HUDEP-2 (cell line): Measurements from ENCODE around the gene ZNF691.

Experiments
- DNase-seq, 76 experiments: peaks; one replicate each; lab custom pipeline; 2025; ENCODE audit not compliant: unreplicated experiment in 76 of 76; lab: John Stamatoyannopoulos, UW

Gene ZNF691

DNA sequence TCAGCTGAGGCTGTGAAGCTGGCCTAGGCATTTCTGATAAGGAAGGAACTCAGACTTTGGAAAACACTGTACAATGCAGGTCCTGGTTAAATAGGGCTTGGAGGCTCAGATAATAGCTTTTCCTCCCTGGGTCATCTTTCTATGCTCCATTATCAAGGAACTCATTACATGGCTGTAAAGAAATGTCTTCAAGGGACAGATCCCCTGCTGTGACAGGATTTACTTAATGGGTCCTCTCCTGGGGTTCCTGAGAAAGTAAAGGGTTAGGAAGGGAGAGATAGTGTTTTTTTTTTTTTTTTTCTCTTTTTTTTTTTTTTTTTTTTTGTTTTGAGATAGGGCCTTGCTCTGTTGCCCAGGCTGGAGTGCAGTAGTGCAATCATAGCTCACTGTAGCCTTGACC lies 15.1 kb upstream of the ZNF691 start:
- no peak for DNase-seq

DNA sequence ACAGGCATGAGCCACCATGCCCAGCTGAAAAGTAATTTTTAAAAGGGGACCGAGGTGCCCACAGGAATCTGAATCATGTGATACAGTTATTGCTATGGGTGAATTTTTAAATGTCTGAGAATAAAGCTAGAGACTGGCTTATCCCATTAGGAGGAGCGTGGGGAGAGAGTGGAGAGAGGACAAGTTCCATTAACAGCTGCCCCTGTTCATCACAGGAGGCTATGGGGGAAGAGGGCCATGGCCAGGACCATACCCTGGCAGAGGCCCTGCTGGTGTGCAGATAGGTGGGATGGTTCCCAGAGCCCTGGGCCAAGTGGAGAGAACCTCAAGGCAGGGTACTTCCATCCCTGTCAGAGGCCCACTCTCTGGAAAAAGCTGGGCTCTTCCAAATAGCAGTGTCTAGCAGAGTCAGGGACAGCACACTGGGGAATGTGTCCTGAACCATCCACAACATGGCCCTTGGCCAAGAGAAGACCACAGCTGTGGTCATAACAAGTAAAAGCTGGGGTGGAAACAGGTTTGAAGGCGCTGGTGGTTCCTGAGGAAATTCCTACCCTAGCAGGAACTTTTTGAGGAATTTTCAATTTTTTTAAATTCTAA lies 13.7 kb upstream of the ZNF691 start:
- no peak for DNase-seq

DNA sequence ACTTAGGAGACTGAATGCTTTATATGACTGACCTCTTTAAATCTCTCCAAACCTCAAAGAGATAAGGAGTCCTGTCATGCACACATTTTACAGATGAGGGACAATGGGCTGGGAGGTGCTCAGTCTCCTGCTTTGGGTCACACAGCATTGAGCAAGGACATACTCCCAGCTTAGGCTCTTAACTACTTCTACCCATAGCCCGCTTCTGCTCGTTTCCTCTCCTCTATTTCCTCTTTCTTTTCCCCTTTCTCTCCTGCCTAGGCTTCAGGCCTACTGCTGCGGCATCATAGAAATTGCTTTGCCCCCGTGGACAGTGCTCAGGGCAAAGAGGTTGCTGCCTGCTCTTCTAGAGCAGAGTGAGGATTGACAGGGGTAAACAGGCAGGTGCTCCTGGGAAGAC lies 12.4 kb upstream of the ZNF691 start:
- DNase-seq: no peak

DNA sequence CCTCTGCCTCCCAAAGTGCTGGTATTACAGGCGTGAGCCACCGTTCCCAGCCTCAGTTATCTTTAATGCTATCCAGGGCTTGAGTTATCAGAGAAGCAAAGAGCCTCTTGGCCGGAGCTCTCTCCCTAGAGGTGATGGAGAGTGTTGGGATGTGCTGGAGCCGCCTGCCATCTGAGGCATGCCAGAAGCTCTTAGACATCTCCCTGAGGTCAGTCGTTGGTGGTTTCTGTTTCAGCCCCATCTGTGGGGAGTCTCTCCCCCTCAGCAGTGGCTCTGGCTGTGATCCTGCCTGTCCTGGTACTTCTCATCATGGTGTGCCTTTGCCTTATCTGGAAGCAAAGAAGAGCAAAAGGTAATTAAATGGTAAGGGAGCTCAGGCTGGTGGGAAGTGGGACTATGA lies 11.6 kb upstream of the ZNF691 start:
- DNase-seq: no peak

DNA sequence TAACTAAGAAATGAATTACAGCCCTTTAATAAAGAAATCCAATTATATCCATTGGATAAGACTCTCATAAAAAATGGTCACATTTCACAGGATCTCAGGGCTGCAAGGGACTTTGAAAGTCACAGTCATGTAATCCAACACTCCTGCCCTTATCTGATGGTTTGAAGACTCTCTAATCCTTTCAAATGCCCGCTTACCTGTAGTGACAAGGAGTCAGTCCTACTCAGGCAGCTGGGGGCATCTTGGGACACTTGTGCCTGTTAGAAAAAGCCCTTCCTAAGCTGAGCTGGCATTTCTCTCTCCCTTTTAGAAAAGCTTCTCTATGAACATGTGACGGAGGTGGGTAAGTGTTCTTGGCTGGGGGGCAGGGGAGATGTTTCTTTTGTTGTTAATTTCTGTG lies 11.0 kb upstream of the ZNF691 start:
- DNase-seq: no peak

DNA sequence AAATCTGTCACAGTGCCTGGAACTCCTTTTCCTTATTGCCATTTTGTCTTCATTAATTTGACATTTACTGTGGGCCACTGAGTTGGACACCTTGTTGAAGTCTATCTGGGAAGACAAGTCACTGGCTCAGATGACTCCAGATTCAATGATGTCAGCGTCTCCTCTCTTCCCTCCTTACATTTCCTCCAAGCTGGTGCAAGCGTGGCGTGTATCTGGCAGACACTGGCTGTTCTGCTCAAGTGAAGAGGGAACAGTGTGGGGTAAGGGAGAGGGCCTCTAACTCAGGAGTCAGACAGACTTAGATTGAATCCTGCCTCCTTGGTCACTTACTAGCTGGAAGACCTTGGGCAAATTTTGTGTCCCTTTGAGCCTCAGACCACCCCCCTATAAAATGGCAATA lies 8.7 kb upstream of the ZNF691 start:
- DNase-seq: no peak

DNA sequence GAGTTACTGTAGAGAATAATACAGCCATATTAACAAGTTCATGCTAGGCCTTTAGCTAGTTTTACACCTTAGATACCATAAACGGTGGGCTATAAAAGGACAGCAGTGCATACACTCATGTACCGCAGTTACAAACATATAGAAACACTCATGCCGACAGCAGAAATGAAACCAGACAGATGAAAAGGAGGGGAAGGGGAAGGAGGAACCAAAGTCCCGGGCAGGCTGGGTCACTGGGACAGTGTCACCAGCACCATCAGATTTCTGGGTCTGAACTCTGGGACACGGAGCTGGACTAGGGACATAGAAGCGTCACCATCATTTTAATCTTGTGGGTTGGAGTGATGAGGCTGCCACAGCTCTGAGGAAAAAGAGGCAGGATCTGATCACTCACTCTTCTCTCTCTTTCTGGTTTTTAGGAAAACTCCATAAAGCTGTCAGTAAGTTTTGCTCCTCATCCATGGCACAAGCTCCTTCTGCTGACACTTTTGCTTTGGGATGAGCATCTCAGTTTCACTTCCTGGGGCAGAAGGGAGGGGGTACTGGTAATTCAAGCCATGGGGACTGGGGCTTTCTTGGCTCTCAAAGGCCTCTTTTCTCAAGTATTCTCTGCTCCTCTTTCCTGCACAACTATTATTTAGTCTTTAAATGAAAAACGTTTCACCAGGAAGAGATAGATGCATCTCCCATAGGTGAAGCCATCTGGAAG lies 7.8 kb upstream of the ZNF691 start:
- no peak for DNase-seq

DNA sequence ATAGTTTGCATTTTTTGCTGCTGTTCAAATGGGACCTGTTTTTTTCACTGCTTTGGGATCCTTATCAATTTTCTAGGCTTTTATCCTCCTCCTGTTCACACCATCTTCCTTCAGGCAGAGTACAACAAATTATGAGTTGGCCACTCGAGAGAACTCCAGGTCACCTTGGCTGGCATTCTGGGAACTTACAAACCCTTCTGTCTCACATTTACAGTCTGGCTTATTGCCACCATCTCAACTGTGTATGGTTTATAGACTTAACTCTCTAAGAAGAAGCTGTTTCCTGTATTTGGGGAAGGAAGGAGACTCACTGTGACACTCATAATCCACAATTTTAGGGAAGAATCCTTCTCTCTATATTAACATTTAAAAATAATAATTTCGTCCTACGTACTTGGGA lies 5.4 kb upstream of the ZNF691 start:
- no peak for DNase-seq

DNA sequence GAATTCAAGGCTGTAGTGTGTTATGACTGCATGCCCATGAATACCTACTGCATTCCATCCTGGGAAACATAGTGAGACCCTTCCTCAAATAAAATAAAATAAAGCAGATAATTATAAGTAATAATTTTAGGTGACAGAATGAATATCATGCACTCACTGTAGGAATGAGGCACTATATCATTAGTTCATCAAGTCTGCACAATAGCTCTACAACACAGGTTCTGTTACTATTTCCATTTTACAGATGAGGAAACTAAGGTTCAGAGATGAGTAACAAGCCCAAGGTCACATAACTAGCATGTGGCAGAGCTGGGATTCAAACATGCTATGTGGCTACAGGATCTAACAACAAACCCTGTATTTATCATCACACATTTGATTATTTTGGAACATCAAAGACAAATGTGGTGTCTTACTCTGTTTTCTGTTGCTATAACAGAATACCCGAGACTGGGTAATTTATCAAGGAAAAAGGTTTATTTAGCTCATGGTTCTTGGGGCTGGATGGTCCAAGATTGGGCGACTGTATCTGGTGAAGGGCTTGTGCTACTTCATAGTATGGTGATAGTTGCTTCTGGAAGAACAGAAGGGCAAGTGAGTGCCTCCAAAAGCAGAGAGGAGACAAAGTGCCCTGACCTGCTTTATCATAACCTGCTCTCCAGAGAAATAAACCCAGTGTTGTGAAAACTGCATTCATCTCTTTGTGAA lies 4.8 kb upstream of the ZNF691 start:
- no peak for DNase-seq

DNA sequence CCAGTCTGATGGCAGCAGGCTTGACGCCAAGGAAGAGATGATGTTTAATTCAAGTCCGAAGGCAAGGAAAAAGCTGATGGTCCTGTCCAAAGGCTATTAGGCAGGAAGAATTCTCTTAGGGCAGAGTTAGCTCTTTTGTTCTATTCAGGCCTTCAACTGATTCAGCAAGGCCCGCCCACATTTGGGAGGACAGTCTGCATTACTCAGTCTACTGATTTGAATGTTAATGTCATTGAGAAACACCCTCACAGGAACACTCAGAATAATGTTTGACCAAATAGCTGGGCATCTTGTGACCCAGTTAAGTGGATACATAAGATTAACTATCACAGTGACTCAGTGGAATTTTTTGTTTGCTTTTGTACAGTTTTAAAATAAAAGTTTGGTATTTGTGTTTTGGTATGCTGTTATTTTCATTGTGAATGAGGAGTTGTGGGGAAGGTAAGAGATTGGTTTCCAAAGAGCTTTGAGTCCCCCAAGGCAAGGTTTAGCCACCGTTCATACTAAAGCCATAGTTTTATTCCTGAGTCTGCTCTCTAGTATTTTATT lies 1.7 kb upstream of the ZNF691 start:
- DNase-seq: peak in 17 of 76 experiments; percentile 4 to 29 (median 21)

DNA sequence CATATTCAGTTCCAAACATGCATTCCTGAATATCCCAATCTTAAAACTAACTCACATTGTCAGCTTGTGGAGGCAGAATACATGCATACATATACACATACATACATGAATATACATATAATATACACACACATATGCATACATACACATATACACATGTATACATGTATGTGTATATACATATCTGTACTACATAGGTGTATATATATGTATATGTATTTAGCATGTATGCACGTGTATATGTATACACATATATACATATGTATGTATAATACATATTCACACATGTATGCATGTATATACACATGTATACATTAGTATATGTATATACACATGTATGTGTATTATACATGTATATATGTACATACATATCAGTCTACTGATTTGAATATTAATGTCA lies 1.2 kb upstream of the ZNF691 start:
- peak in 1 of 76 experiments; percentile 27 for DNase-seq

DNA sequence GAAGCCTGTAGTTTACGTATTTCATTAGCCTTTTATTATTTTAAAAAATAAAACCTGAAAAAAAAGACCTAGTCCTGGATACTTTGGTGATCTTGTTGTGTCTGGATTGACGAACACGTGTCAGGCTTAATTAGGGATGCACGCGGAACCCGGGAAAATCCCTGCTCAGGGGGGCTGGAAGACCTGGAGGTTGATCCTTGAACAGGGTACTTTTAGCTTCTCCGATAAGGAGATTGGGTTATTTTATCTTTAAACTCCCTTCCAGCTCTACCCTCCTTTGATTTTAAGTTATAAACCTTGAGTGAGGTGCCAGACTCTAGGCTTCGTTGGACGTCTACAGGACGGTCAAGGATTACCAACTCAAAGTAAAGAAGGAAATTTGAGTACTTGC lies 552 bp upstream of the ZNF691 start:
- no peak for DNase-seq

DNA sequence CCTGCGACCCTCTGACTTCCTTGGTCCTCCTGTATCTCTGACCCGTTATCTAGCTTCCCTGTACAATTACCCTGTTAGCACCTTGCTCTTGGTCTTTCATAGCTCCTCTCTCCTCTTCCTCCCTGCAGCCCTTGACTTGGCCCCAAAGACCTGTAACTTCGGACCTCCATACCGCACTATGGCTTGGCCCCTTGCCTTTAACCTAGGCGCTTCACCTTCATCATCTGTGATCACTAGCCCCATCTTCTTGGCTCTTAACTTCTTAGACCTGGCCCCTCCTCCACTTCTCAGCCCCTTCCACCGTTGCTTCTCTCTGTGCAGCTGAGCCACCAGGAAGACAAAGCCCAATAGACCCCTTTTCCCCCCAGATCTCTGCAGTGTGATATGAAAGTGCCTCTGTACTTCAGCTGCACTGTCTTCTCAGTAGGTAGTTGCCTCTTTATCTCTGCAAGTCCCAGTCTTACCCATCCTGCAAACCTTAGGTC lies 740 bp downstream of the ZNF691 start:
- no peak for DNase-seq

DNA sequence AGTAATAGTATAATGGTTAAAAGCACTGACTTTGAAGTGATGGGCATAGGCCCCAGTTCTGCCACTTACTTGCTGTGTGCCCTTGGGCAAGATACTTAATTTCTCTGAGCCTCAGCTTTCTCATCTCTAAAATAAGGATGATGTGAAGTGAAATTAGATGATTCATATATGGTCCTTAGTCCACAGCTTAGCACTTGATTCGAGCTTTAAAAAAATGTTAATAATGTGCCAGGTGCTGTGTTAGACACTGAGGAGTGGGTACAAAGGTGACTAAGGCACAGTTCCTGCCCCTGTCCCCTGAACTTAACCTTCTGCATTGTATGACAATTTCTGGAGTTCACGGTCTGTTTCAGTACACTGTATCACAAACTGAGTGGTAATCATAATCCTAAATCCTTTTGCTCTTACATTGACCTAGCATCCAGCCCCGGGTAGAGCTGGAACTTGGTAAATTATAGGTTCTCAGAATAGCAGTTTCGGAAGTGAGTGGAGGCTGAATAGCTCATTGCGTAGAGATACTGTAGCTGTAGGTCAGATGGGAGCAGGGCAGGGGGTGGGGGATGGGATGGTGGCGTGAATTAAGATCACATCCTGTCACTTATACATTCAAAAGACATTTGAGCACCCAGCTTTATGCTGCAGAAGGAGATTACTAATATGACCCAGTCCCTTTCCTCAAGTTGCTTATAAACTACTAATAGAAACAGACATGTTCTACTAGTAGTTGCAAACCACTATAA lies 1.5 kb downstream of the ZNF691 start:
- no peak for DNase-seq

DNA sequence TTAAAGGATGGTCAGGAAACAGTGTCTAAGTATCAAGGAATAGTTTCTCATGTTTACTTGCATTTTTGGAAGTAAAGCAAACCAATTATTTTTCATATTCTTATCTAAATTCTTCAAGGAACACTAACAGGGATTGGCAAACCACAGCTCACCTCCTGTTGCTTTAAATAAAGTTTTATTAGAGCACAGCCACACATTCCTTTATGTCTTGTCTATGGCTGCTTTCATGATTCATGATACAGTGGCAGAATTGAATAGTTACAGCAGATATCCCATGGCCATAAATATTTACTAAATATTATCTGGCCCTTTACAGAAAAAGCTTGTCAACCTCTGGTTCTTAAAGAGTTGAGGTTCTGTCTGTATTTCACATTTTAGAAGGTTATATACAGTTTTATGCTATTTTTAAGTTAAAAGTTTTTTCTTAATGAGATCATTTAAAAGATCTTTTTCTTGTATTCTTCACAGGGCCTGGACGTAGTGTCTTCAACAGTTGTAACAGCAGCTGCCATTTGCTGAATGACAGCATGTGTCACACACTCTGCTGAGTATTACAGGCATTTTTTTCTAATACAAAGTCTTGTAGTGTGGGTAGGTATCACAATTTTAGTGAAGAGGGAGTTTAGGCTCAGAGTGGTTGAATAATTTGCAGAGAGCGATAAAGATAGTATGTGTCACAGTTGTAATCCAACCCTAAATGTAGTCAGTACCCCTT lies 2.6 kb downstream of the ZNF691 start:
- DNase-seq: no peak

DNA sequence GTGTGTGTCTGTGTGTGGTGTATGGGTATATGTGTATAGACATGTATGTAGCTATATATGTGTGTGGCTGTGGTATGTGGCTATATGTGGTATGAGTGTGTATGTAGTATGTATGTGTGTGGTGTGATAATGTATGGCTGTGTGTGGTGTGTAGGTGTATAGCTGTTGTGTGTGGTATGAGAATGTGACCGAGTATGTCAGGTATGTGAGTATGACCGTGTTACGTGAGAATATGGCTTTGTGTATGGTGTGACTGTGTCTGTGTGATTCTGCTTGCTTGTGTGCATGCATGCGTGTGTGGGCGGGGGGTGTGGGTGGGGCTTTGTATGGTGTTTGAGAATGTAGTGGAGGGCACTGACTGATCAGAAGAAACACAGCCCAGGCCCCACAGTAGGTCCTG lies 3.5 kb downstream of the ZNF691 start:
- DNase-seq: no peak

DNA sequence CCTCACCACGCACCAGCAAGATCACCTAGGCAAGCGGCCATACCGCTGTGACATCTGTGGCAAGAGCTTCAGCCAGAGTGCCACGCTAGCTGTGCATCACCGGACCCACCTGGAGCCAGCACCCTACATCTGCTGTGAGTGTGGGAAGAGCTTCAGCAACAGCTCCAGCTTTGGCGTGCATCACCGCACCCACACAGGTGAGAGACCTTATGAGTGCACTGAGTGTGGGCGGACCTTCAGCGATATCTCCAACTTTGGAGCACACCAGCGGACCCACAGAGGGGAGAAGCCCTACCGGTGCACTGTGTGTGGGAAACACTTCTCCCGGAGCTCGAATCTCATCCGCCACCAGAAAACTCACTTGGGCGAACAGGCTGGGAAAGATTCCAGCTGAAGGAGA lies 5.0 kb downstream of the ZNF691 start:
- no peak for DNase-seq

DNA sequence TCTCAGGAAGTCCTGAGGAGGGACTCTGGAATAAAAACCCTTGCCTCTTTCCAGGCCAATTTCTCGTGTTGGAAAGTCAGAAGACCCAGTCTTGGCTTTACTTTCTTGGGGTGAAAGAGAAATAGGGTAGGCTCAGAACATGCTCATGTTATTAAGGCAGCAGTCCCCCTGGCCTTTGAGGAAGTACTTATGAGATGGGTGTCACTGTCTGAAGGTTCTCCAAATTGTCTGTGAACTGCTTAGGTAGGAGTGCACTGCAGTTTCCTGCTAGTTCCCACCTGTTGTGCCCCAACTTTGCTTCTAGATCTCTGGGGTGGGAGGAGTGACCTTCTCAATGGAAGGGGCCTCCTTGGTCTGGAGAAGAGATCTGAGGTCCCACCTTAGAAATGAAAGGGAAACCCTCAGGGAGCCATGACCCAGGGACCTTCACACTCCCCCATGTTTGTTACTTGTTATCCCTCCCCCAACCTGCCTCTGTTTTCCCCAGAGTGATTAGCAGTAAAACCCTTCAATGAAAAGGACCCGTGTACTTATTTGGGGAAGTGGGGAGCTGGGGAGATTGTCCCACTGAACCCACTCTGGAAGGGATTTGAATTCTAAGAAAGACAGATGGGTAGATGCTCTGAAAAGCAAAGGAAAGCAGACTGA lies 5.7 kb downstream of the ZNF691 start:
- no peak for DNase-seq

DNA sequence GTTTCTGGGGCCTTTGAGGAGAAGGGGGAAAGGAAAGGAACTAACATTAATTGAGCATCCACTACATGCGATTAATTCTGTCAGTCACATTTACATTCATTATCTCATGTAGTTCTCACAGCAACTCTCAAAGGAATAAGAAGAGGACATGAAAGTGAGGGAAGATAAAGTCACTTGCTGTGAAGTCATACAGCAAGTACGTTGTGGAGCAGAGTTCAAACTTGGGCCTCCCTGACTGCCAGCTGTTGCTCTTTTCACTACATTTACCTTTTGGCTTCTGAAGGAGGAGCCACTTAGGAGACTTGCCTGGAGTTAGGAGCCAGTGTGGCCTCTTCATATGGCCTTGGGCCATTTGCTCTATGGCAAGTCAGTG lies 6.2 kb downstream of the ZNF691 start:
- DNase-seq: no peak
